ENCODE data around the gene APMAP.

APMAP gene

DNA sequence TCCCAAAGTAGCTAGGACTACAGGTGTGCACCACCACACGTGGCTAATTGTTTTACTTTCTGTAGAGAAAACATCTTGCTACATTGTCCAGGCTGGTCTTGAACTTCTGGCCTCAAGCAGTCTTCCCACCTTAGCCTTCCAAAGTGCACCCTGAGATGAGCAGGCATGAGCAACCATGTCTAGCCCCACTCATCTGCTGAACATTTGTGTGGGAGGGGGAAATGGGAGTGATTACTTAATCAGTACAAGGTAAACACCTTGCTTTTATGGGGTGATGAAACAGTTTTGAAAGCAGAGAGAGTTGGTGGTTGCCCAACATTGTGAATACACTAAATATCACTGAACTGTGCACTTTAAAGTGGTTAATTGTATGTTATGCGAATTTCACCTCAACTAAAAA lies 5.3 kb downstream of the APMAP start:
- no peak for DNase-seq (ENCODE audit: low spot score)

DNA sequence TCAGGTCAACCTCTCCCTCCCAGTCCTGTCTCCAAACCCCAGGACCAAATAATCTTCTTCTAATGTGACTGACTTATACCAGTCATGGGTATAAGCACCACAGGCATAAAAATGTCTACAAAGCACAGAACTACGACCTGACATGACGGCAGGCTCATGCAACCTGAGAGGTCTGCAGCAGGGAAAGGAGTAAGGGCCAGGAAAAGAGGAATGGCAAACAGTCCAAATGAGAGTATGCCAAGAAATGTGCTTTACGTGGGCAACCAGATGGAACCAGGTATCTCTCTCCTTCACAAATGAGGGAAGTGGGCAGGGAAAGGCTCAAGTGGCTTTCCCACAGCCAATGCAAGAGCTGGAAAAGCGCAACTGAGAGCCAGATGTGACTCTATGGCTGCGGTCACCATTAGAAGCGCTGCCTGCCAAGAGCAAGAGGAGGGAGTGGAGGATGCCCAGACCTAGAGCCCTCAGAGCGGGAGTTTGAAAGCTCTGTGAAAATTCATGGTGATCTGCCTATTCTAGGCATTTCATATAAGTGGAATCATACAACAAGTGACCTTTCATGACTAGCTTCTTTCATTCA lies 6.0 kb downstream of the APMAP start:
- no peak for DNase-seq (ENCODE audit: low spot score)

DNA sequence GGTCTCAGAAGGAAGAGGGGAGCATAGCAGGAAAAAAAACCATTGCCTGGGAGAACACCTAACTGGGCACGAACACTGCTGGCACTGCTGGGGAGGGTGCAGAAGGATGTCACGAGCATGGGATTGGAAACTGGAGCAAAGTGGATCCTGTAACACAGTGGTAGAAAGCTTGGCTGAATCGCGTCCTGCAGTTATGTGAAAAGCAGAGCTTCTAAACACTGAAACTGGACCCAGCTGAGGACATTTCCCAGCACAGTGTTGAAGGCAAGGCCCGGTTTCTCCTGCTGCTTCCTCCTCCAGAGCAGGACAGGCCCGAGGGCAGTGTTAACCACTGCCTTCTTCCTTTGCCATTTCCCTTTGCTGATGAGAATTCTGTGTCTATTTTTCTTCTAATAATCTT lies 6.7 kb downstream of the APMAP start:
- no peak for DNase-seq (ENCODE audit: low spot score)

DNA sequence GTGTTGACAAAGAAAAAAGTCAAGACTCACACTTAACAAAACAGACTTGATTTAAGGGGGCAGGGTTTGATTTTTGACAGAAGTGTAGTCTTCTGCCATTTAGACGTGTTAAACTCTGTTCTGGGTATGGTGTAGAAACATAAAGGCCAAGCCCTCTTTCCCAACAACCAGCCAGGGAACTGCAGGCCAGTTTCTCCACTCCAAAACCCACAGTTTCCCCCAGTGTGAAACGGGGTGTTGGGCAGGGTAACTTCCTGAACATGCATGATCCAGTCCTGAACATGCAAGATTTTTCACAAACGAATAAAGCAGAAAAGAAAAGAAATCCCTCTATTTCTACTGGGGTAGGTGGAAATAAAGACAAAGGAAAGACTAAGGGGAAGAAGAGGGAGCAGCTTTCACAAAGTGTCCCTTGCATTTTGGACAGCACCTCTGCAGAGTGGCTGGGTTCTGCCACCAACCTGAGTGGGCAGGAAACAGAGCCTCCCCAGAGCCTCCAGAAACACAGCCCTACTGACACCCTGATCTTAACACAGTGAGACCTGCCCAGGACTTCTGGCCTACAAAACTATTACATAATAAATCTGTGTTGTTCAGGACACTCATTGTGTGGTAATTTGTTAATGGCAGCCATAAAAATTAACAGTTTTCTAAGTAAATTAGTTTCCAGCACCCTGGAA lies 7.5 kb downstream of the APMAP start:
- DNase-seq (ENCODE audit: low spot score), result no peak

DNA sequence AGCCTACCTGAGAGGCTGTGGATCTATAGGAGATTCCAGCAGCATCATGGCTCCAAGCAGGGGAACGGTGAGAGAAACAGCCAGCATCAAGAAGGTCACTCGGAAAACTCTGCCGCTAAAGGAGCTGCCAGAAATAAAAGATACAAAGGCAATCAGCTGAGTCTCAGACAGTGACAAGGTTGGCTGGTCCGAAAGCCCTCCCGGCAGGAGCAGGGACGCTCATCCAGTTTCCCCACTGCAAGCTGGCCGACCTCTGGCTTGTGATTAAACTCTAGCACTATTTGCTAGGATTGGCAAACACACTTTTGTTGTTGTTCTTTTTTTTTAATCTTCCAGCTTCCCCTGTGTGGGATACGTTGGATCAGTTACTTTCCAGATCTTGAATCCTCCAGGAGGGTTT lies 8.7 kb downstream of the APMAP start:
- no peak for DNase-seq (ENCODE audit: low spot score)

DNA sequence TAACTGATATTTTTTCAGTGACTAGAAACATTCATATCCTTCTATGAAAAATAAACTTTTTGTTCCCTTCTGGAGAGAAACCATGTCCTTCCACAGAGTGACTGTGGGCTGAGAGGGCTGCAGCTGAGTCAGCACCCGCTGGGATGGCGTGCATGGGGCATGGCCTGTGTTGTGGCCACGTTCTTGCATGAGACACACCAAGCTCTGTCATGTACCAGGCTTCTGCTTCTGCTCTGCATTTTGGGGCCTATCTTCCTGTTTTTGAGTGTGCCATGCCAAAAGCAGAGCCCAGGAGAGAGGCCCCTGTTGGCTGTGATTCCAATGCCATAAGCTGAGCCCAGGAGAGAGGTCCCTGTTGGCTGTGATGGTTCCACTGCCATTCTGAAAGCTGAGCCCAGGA lies 10.8 kb downstream of the APMAP start:
- peak; percentile 32 for DNase-seq (ENCODE audit: low spot score)

DNA sequence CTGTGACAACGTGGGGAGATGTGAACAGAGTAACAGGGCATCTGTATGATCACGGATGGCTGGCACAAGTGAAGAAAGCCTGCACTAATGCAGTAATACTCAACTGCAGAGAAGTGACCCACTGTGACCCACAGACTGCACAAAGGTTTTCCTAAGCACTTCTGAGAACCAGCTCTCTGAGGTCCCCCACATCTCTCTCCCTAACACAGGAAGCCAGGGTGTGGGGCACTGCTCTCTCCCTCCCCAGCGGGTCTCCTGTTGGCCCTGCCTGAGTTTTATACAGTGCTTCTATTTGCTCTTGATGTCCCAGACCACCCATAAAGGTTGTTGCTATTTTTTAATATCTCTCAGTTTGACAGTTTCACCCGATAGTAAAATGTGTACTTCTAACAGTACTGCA lies 11.3 kb downstream of the APMAP start:
- no peak for DNase-seq (ENCODE audit: low spot score)

DNA sequence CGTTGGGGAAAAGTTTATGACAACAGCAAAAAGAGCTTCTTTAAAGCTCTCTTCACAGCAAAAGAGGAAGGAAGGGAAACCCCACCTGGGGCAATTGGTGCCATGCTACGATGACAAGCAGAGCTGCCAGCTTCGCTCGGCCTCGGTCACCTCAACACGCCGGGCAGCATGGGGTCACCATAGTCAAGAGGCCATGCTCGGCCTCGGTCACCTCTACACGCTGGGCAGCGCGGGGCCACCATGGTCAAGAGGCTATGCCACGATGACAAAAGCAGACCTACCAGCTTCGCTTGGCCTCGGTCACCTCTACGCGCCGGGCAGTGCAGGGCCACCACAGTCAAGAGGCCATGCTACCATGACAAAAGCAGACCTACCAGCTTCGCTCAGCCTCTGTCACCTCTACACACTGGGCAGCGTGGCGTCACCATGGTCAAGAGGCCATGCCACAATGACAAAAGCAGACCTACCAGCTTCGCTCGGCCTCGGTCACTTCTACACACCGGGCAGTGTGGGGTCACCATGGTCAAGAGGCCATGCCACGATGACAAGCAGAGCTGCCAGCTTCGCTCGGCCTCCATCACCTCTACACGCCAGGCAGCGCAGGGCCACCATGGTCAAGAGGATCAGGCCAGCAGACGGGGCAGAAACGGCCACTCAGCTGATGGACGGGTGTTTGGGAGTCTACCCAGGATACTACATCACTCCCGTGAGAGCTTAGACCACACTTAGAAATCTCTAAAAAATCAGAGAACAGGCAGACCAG lies 12.1 kb downstream of the APMAP start:
- no peak for DNase-seq (ENCODE audit: low spot score)

DNA sequence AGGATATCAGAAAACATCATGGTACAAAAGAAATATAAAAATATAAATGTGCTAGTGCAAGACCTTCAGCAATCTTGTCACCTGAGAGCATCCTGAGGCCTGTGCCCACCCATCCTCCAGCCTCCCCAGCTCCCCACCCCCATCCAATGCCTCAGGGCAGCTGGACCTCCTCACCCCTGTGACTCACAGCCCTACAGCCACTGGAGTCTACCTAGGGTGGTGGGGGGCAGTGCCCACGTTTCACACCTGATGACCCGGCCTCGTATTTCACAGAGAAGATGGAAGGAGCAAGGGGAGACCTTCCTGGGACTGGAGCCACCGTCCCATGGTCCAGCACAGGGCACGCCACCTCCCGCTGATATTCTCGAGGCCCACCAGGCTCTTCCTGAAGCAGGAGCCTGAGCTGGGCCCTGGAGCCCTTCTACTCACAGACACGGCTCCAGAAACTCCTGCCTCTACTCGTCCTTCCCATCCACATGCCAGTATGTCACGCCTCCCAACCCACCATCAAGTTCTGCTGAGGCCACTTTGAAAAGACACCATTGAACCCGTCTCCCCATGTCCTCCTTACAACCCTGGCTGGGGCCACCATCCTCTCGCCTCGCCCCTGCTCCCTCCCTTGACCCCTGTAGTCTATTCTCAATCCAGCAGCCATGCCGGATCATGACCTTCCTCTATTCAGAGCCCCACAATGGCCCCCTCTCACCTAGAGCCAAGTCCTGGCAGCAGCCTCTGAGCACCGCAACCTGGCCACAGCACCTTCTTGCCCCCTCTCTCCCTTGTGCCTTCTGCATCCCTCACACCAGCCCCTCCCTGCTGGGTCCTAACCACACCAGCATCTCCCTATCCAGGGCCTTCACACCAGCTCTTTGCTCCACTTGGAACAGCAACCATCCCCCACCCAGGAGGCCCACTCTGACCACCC lies 13.3 kb downstream of the APMAP start:
- DNase-seq (ENCODE audit: low spot score), result no peak

DNA sequence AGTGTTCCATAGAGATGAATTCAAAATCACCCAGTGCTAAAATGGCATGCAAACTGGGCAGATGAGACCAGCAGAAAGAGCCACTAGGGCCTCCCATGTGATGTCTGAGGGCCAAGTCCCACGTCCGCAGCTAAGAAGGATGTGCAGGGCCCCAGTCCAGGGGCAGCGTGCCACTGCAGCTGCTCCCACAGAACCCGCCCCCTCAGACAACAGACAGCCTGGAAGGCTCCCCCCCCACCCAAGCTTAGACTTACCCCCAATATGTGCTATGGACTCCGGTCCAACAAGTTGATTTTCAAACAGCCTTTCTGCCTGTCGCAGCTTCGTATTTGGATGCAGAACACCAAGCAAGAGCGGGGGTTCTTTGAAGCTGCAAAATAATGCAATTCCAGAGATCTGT lies 14.0 kb downstream of the APMAP start:
- no peak for DNase-seq (ENCODE audit: low spot score)

DNA sequence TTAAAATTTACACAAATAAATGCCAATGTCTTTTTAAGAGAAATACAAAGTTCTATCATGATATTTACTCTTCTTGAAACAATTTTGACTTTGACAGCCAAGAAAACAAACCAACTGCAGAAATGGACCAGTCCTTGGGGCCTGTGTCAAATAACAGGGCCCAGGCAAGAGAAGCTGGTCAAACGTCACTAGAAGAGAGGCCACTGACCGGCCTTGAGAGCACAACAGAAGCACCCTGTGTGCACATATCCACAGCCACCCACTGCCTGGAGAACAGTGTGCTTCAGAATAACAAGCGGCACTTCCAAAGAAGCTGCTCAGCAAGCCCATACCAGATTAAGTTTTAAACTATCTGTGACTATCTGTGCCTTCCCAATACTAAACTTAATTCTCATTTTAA lies 14.8 kb downstream of the APMAP start:
- no peak for DNase-seq (ENCODE audit: low spot score)

DNA sequence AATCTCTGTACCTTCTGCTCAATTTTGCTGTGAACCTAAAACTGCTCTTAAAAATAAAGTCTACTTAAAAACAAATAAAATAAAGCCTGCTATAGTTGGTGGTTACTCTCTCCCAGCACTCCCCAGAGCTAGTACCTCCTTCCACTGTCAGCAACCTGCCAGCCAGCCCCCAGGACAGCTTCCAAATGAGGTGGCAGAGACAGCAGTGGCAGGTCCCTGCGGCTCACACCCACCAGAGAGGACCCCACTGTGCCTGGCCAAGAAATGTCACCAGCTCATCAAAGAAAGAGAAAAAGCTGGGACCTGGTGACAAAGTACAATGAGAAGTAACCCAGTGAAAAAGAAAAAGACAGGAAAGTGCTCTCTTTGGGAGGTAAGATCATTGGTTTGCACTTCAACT lies 15.2 kb downstream of the APMAP start:
- no peak for DNase-seq (ENCODE audit: low spot score)

DNA sequence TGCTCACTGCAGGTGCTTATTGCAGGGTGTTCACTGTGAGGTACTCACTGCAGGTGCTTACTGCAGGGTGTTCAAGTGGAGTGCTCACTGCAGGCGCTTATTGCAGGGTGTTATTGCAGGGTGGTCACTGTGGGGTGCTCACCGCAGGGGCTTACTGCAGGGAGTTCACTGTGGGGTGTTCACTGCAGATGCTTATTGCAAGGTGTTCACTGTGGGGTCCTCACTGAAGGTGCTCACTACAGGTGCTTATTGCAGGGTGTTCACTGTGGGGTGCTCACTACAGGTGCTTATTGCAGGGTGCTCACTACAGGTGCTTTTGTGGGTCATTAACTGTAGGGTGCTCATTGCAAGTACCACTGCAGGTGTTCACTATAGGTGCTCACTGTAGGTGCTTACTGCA lies 20.2 kb downstream of the APMAP start:
- no peak for DNase-seq (ENCODE audit: low spot score)

DNA sequence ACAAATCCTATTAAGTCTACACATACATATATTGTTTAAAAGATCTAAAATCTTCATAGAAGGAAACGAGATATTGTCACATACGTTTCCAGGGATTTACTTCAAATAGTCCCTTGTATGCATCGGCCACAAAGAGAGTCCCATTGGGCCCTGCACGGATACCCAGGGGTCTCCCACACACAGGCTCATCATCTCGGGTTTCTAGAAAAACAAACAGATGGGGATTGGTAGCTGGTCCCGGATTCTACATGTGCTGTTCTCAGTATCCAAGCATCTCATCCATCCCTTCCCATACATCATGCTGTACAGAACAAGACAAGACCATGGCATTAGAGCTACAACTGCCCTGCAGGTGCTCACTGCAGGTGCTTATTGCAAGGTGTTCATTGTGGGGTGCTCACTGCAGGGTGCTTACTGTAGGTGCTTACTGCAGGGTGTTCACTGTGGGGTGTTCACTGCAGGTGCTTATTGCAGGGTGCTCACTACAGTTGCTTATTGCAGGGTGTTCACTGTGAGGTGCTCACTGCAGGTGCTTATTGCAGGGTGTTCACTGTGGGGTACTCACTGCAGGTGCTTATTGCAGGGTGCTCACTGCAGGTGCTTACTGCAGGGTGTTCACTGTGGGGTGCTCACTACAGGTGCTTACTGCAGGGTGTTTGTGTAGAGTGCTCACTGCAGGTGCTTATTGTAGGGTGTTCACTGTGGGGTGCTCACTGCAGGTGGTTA lies 21.0 kb downstream of the APMAP start:
- DNase-seq (ENCODE audit: low spot score), result no peak

DNA sequence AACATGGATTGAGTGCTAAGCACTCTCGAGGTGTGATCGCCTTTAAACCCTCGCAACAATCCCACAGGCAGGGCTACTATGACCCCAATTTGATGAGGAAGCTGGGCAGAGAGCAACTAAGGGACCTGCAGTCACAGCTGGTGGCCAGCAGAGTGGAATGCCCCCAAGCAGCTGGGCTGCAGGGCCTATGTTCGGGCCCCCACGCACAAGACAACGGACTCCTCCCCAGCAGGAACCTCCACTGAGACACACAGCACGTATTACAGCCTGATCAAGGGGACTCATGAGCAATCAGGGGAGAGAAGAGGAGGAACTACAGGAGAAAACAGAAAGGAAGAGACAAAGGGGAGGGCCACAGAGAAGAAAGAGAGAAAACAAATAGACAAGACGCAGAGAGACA lies 21.8 kb downstream of the APMAP start:
- no peak for DNase-seq (ENCODE audit: low spot score)

DNA sequence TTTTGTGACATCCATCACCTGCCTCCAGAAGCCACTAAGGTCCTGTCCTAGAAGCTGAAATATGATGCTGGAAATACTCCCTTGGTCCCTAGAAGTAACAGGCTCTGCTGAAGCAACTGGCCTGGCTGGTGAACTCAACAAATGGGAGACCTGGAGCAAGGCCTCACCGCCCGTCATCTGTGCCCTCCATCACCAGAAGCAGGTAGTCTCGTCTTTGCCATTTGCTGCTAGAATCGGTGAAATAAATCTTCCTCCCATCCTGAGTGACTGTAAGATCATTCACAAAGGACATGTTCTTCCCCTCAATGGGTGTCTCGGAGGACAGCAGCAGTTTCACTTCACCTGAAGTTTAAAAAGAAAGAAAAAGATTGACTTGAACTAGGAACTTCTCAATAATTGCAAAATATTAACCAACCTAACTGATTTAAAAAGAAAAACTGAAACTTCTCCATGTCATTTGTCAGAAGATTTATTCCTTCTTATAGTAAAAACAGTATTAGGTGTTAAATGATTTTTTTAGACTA lies 22.5 kb downstream of the APMAP start:
- DNase-seq (ENCODE audit: low spot score), result no peak

DNA sequence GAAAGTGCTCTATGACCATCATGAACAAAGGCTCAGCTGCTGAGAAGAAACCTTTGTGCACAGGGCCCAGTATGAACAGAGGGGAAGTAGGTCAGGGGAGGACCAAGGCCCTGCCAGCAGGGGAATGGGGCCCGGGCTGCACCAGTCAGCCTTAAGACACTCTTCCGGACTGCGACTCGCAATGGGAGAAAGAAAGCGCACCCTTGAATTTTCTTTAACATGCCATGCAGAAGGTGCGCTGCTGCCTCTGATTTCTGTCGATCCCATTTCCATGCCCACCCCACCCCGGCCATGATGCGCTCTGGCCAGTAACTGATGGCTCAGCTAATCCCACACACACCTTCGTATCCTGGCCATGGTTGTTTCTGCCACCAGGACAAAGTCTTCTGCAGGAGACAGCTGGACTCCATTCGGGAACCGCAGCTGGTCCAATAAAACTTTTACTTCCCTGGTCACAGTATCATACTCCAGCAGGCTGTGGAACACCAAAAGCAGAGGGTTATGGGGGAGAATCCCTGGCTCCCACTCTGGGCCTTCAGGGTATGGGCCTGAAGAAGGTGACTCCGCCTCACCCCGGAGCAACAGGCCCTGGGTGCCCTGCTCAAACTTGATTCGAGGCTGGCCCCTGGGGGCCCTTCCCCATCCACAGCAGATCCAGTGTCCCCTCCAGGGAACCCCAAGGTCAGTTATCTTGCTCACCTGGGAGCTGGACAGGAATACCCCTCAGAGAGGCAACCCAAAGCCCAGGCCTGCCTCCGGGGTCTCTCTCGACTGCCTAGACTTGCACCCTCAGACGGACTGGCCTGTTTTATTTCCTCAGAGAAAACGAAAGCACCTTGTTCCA lies 23.1 kb downstream of the APMAP start:
- no peak for DNase-seq (ENCODE audit: low spot score)

DNA sequence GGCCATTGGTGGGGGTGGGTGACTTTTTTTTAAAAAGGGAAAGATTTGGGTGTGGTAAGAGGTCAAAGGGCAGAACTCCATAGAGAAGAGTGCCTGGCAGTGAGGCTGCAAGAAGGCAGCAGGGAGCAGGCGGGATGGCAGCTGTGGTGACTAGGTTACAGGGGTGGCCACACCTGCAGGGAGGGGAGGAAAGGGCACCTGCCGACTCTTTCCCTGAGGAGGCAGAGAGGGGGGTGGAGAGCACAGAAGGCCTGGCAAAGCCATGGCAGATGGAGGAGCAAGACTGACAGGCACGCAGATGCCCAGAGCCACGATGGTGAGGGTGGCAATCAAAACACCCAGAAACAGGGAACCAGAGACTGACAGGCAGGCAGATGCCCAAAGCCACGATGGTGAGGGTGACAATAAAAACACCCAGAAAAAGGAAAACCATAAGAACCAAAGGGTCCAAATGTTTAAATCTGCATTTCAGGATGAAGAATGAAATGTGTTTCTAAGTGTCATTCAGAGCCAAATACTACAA lies 24.2 kb downstream of the APMAP start:
- DNase-seq (ENCODE audit: low spot score), result no peak

DNA sequence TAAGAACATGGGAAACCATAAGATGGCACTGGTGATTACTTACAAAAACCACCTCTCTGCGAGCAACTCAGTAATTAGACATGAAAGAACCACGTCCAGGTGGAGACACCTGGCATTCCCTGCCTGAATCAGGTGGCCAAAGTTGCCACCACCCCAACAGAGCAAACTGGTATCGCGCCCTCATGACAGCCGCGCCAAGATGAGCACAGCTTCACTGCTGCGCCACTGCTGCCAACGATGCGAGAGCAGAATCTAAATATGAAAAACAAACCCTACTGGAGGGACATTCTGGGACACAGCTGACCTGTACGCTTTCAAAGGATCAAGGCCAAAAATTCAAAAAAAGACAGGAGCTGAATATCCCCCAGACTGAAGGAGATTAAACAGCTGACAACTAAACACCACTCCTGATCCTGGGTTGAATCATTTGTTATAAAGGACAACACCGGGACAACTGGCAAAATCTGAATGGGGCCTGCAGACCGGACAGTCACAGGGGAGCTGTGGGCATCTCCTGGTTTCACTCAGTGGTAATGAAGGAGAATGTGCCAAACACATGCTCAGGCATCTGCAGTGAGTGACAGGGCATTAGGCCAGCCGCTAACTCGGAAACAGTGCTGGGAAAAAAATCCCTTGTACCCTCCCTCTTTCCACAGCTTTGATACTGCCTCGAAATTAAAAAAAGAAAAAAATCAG lies 26.1 kb downstream of the APMAP start:
- DNase-seq (ENCODE audit: low spot score), result no peak

Measured in CD4-positive, alpha-beta T cell treated with Interleukin-15 for 4 hours (primary cell).